ENCODE results near the gene NCK1.

GRCh38 chr3:136817448-136817847 lies 44.6 kb upstream of the NCK1 start:
- TF ChIP-seq POLR2AphosphoS5 (IDR thresholded peaks at IDR 0.05; ENCODE audit: borderline replicate concordance, low read depth, low read length) (peak; percentile 36; the same call in 1 of the 2 replicates), EZH2 (IDR thresholded peaks at IDR 0.05) (no peak)

Data from SK-N-MC (cell line).